ENCODE measurements around the gene IGF2BP3.

The IGF2BP3 gene

GRCh38 chr7:23334482-23335056 lies 135.7 kb downstream of the IGF2BP3 start (continued):
- TF ChIP-seq ZNF18 (tag by site-specific recombination; IDR thresholded peaks at IDR 0.05) (no peak), ZNF707 (tag by site-specific recombination; IDR thresholded peaks at IDR 0.05) (no peak), KLF7 (tag by site-specific recombination; IDR thresholded peaks at IDR 0.05; ENCODE audit: borderline replicate concordance) (no peak; the same call in 1 of the 2 replicates), ZNF362 (tag by site-specific recombination; IDR thresholded peaks at IDR 0.05) (no peak), SP3 (tag by site-specific recombination; IDR thresholded peaks at IDR 0.05) (no peak), FEZF1 (tag by site-specific recombination; IDR thresholded peaks at IDR 0.05) (peak; percentile 97), ZNF639 (tag by site-specific recombination; IDR thresholded peaks at IDR 0.05) (peak; percentile 63; the same call in 1 of the 2 replicates), ZNF514 (tag by site-specific recombination; IDR thresholded peaks at IDR 0.05) (no peak), ZBTB8A (tag by site-specific recombination; IDR thresholded peaks at IDR 0.05) (no peak), ZNF560 (tag by site-specific recombination; IDR thresholded peaks at IDR 0.05; ENCODE audit: borderline replicate concordance) (no peak), ZNF513 (tag by site-specific recombination; IDR thresholded peaks at IDR 0.05) (no peak), ZNF175 (tag by site-specific recombination; IDR thresholded peaks at IDR 0.05) (no peak), ZNF155 (tag by site-specific recombination; IDR thresholded peaks at IDR 0.05) (no peak), HOXA7 (CRISPR knock-in tag; IDR thresholded peaks at IDR 0.05; ENCODE audit: borderline replicate concordance) (no peak), ZNF677 (tag by site-specific recombination; IDR thresholded peaks at IDR 0.05) (no peak), ZNF366 (tag by site-specific recombination; conservative IDR thresholded peaks at IDR 0.05) (peak; percentile 37; the same call in 1 of the 2 replicates), ZNF621 (tag by site-specific recombination; IDR thresholded peaks at IDR 0.05) (no peak), INSM2 (tag by site-specific recombination; IDR thresholded peaks at IDR 0.05) (peak; percentile 80; the same call in 1 of the 2 replicates), GFI1B (tag by site-specific recombination; IDR thresholded peaks at IDR 0.05) (peak; percentile 54; the same call in 1 of the 2 replicates), ZBTB44 (tag by site-specific recombination; IDR thresholded peaks at IDR 0.05) (no peak), ZNF24 (tag by site-specific recombination; IDR thresholded peaks at IDR 0.05) (0 out of 2 replicates have a peak, but pooled peaks have one; percentile 56), ZBTB10 (tag by site-specific recombination; IDR thresholded peaks at IDR 0.05) (no peak), PRDM4 (tag by site-specific recombination; IDR thresholded peaks at IDR 0.05) (peak; percentile 64), SALL2 (tag by site-specific recombination; IDR thresholded peaks at IDR 0.05; ENCODE audit: borderline replicate concordance) (no peak), OSR2 (tag by site-specific recombination; IDR thresholded peaks at IDR 0.05) (peak; percentile 77), ZNF174 (tag by site-specific recombination; IDR thresholded peaks at IDR 0.05) (no peak)

All from HEK293 (cell line).